GM10266 (cell line): Measurements from ENCODE around the gene XKR3.
"Not testable (repeated sequence)": the region's sequence is repeated elsewhere in the genome, so short reads cannot be mapped to it uniquely, and the experiment has no call there.

Source experiments
- DNase-seq: peaks from one replicate; pipeline ENCODE4 v3.0.0; 2012; ENCODE audit errors: extremely low spot score
- TF ChIP-seq, protein P1 (sequence below): IDR thresholded peaks from 2 replicates; pipeline ENCODE4 v1.5.1; 2012; ENCODE audit warnings: mild to moderate bottlenecking, low read depth; ENCODE audit not compliant: control insufficient read depth, insufficient read depth; ENCODE audit errors: missing control alignments

XKR3 gene

DNA sequence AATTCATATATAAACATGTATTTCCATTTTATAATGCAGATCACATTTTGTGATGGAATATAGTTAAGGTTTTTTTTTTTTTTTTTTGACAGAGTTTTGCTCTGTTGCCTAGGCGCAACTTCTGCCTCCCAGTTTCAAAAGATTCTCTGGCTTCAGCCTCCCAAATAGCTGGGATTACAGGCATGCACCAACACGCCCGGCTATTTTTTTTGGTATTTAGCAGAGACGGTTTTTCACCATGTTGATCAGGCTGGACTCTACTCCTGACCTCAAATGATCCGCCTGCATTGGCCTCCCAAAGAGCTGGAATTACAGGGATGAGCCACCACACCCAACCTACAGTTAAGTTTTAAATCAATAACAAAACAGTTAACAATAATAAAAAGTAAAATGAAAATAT lies 18.8 kb downstream of the XKR3 start:
- TF ChIP-seq, protein P1, sequence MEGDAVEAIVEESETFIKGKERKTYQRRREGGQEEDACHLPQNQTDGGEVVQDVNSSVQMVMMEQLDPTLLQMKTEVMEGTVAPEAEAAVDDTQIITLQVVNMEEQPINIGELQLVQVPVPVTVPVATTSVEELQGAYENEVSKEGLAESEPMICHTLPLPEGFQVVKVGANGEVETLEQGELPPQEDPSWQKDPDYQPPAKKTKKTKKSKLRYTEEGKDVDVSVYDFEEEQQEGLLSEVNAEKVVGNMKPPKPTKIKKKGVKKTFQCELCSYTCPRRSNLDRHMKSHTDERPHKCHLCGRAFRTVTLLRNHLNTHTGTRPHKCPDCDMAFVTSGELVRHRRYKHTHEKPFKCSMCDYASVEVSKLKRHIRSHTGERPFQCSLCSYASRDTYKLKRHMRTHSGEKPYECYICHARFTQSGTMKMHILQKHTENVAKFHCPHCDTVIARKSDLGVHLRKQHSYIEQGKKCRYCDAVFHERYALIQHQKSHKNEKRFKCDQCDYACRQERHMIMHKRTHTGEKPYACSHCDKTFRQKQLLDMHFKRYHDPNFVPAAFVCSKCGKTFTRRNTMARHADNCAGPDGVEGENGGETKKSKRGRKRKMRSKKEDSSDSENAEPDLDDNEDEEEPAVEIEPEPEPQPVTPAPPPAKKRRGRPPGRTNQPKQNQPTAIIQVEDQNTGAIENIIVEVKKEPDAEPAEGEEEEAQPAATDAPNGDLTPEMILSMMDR: no peak
- no peak for DNase-seq

GRCh38 chr22:16804882-16805281 lies 20.3 kb downstream of the XKR3 start:
- TF ChIP-seq, protein P1: no peak
- no peak for DNase-seq

DNA sequence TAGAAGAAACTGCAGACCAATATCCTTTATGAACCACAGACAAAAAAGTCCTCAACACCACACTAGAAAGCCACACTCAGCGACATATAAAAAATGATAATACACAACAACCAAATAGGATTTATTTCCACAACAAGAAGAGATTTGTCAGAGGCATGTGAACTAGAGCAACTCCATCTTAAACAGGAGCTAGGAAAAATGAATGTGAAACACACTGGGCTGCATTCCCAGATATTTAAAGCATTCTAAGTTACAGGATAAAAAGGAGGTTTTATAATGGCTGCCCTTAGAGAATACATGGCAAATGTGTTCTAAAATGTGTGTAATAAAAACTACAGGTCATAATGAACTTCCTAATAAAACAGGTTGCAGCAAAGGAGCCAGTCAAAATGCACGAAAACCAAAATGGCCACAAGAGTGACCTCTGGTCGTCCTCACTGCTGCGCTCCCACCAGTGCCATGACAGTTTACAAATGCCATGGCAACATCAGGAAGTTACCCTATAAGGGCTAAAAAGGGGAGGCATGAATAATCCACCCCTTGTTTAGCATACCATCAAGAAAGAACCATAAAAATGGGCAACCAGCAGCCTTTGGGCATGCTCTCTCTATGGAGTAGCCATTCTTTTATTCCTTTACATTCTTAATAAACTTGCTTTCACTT lies 21.8 kb downstream of the XKR3 start:
- DNase-seq: no peak
- TF ChIP-seq, protein P1: no peak

DNA sequence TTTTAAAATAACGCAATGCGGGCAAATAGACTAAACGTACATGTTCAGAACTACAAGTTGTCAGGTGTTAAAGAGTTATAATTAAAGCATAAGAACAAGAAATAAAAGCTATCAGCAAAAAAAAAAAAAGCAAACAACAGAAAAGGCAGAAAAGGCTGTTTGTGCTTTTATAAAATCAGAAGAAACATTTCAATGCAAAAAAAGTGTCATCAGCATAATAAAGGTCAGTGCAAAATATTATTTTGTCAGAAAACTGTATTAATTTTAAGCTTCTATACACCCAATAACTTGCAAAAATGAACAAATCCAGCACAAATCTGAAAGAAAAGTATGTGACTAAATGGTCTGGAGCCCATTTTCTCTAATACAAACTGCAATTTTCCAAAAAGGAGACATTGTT lies 23.6 kb downstream of the XKR3 start:
- TF ChIP-seq, protein P1: no peak
- DNase-seq: no peak

- TF ChIP-seq, protein P1: no peak
Observed at GRCh38 chr22:16801088-16801487, 24.1 kb downstream of the XKR3 start.

GRCh38 chr22:16800358-16800757 lies 24.9 kb downstream of the XKR3 start:
- TF ChIP-seq, protein P1: no peak
- DNase-seq: no peak

More at GRCh38 chr22:16801088-16801487, 24.1 kb downstream of the XKR3 start:
- DNase-seq: no peak

DNA sequence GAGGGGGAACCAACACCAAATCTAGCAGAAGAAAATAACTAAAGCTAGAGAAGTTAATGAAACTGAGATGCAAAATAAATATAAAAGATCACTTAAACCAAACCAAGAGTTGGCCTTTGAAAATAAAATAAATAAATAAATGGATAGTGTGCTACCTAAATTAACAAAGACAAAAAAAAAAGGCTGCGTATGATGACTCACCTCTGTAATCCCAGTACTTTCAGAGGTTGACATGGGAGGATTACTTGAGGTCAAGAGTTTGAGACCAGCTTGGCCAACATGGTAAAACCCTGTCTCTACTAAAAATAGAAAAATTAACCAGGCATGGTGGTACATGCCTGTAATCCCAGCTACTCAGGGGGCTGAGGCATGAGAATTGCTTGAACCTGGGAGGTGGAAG lies 29.7 kb downstream of the XKR3 start:
- not testable (repeated sequence) for DNase-seq

- TF ChIP-seq, protein P1: no peak
- DNase-seq: no peak
Observed at GRCh38 chr22:16793831-16794230, 31.4 kb downstream of the XKR3 start.
